Measurements from ENCODE around the gene SCAPER.

The SCAPER gene

DNA sequence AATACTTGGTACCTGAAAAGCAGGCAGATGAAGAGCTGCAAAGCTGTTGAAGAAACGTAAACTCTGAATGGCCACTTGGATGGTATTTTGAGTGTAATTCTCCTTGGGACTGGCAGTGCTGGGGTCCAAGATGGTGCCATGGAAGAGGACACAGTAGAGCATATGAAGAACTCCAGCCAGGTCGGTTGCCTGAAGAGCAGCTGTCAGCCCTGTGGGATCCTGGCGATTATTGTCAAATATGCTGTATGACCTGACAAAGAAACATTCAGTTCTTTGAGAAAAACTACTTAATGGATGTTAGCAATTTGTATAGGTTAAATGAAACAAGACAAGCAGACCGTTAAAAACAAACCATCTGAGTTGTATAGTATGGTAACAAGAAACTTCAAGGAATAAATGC is 523.8 kb downstream of the SCAPER start:
- no peak for DNase-seq (ENCODE audit: extremely low read depth in 1 of 2, low read depth in 1 of 2)

DNA sequence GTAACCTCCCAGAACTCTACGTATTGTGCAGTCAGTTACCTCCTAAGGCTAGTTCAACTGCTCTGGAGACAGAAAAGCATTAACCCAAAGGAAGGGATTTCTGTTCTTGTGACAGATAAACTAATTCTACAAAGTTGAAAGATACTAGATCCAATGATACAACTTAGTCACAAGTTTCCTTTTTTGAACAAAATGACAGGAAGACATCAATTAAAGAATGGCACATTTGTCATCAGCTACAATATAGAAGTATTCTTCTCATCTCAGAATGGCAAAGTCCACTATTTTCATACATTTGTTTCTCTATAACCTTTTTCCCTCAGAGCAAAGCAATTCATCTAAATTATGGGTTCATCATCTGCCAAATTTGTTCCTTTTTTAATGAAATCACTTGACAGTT is 524.9 kb downstream of the SCAPER start:
- no peak for DNase-seq (ENCODE audit: extremely low read depth in 1 of 2, low read depth in 1 of 2)

DNA sequence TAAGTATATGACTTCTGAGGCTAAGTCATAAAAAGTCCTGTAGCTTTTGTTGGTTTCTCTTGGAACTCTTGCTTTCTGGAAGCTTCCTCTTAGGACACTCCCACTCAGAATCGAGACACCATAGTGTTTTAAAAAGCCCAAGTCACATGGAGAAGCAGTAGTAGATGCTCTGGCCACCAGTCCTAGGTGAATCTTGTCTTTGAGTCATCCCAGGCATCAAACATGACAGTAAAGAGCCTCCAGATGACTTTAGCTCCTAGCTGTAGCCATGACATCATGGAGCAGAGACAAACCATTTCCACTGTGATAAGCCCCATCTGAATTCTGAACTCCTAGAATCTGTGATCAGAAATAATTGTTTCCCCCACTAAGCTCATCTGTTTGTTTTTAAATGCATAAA is 526.4 kb downstream of the SCAPER start:
- no peak for DNase-seq (ENCODE audit: extremely low read depth in 1 of 2, low read depth in 1 of 2)

DNA sequence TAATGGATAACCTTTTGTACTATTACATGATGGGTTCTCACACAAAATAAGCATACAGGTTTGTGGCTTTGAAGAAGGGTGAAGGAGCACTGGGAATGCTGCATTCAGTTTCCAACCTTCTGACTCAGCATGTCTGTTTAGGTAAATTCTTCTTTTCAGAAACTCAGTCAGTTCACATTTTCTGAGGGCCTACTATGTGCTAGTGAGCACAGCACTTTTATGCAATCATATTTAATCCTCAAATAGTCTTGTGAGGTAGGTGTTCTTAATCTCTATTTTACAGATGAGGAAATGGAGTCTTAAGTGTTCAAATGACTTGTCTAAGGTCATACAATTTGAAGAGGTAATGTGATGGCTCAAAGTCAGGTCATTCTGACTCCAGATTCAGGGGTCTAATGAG is 527.4 kb downstream of the SCAPER start:
- no peak for DNase-seq (ENCODE audit: extremely low read depth in 1 of 2, low read depth in 1 of 2)

DNA sequence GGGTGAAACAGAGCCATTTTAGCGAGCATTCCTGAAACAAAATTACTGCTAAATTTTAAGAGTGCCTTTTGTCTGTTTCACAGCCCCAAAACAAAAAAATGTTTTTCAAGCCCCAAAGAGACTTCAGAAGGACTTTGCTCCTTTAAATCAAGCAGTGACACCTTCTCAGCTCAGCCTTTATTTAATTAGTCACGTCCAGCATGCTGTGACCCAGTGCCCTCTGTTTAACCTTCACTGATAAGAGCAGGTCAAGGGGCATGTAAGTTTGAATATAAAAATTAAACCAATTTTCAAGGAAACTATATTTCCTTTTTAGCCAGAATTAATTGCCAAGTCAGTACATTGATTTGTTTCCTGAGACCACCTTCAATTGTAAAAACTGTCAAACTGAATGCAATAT is 527.9 kb downstream of the SCAPER start:
- no peak for DNase-seq (ENCODE audit: extremely low read depth in 1 of 2, low read depth in 1 of 2)

DNA sequence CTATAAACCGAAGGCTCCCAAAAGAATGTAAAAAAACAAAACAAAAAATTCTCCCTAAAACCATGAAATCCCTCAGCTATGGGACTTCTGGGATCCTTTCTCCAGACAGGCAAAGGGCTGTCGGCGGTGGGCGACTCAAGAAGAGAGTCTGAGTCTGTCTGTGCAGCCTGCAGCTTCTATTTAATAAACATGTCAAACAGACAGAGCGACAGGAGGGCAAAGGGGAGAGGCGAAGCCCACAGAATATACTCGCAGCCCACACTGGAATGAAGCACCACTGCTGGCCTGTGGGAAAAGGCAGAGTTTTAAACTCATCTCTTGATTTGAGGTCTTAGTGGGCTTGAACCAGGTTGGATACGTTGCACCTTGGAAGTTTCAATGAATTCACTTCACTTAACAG is 528.3 kb downstream of the SCAPER start:
- DNase-seq (ENCODE audit: extremely low read depth in 1 of 2, low read depth in 1 of 2): no peak

DNA sequence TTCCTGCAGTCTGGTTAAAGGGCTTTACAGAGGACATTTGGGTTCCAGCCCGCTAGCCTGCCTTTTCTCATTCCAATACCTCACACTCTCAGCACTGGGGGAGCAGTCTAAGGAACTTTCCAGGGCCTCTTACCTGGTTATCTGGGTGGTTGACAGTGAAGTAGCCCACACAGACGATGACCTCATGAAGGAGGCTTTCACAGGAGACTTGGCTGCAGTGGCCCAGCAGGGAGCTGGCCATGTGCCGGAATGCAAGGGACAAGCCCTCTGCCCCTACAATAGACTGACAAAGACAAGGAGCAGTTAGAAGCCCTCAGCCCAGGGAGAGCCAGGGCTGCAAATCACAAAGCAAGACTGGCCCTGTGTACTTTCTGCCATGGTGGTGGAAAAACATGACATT is 529.1 kb downstream of the SCAPER start:
- no peak for DNase-seq (ENCODE audit: extremely low read depth in 1 of 2, low read depth in 1 of 2)

DNA sequence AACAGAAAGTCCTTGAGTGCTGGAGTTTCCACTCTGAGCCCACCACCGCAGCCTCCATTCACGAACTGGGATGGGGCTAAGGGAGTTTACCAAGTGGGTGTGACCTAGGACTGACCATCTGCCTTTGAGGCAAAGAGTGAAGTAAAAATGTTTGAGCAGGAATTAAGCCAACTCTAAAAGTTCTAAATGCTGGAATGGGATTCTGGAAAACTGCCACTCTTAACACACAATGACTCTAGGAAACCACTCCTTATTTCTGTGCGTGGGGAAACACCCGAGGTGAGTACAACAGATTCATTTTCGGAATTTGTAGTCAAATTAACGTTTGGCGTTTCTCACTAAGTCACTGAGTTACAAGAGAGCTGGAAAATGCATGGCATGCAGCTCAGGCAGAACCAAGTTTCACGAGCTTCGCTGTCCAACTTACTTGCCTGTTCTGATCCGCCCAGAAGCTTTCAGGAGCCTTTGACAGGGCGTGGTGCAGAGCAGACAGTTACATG is 537.0 kb downstream of the SCAPER start:
- no peak for DNase-seq (ENCODE audit: extremely low read depth in 1 of 2, low read depth in 1 of 2)

DNA sequence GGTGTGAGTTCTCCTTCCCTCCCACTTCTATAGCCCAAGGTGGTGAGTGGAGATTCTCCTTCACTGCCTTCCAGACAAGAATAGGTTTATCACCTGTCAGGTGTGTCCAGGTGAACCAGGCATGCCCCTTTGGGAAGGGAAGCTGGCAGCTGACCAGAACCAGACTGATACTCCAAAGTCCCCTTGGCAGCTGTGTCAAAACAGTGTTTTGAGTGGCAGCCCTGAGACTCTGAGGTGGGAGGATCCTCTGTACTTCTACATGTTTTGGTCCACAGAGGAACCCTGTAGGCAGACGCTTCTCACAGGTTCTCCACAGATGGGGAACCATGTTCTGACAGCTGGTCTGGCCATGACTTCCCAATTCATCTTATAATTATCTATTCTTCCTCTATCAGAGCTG is 538.4 kb downstream of the SCAPER start:
- no peak for DNase-seq (ENCODE audit: extremely low read depth in 1 of 2, low read depth in 1 of 2)

DNA sequence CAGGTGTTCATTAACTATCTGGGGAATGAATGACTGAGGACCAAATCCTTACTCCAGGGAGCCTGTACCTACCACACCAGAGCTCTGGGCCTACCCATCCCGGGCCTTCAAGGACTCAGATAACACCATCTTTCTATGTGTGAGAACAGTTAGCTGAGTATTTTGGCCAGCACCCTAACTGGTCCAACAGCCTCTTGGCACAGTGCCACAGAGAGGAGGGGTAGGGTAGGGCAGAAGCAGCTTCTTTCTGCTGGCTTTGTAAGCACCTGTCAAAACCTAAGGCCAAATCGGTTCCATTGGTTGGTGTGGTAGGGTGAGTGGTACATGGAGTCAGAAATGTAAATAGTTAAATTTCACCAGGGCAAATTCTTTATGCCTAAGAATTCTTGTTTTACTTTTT is 541.9 kb downstream of the SCAPER start:
- no peak for DNase-seq (ENCODE audit: extremely low read depth in 1 of 2, low read depth in 1 of 2)

DNA sequence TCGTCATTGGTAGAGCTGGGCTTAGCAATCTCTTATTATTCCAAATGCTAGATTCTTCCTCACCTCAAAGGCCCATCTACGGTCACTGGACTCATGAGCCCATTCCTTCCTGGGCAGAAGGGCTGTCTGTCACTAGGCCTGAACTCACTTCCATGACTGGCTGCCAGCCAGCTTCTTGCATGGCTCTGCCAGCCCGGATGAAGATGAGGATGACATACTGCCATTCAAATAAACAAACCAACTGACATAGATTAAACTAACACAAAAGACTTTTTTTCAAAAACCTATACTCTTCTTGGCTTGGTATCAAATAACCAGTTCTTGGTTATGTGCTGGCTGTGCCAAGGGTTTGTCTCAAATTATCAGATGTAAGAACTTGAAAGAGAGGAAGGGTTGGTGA is 544.7 kb downstream of the SCAPER start:
- DNase-seq (ENCODE audit: extremely low read depth in 1 of 2, low read depth in 1 of 2): no peak

DNA sequence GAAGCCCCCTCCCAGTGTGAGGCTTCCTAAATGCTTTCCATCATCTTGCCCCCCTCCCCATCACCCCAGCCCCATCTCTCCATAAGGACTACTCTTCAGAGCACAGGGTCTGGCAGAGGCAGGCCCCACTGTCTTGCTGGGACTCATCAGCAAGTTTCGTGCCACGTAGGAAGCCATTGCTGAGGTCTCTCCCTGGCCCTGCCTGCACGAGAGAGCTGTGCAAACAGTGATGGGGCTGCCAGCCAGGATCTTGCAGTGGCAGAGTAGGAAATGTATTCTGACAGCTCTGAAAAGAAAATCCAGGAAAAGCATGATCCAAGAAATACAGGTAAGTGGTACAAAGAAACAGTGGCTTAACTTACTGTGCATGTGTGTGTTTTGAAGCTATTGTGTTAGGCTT is 546.0 kb downstream of the SCAPER start:
- DNase-seq (ENCODE audit: extremely low read depth in 1 of 2, low read depth in 1 of 2): no peak

DNA sequence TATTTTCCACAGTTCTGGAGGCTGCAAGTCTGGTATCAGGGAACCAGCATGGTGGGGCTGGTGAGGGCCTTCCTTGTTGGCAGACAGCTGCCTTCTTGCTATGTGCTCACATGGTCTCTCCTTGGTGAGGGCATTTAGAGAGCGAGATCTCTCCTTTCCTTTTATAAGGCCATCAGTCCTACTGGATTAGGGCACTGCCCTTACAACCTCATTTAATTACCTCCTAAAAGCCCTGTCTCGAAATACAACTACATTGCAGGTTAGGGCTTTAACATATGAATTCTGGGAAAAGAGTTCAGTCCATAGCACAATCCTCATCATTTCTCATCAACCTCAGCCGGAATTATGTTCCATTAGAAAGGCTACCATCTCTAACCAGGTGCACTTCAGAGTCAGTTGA is 546.7 kb downstream of the SCAPER start:
- no peak for DNase-seq (ENCODE audit: extremely low read depth in 1 of 2, low read depth in 1 of 2)

DNA sequence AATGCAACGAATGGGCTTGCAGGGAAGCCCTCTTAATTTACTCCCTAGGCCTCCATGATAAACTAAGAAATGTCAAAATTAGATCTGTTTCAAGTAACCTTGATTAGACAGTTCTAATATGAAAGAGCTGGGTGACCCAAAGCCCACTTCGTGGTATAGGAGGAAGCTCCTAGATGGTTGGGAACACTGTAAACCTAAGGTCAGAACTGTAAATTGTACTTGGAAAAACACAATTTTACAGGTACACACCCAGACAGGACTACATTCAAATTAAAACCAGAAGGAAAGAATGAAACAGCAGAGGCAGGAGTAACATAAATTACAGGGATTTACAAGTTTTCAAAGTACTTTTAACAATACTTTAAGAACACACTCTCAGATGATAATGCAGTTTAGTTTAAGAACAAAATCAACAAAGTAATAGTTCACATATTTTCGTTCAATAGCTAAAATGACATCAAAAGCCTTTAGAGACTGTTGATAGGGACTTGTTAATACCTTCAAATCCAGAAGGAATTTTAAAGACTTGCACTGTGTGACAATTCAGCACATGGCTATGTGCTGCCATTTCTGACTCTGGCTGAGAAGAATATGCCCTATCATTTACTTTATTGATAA is 550.2 kb downstream of the SCAPER start:
- no peak for DNase-seq (ENCODE audit: extremely low read depth in 1 of 2, low read depth in 1 of 2)

DNA sequence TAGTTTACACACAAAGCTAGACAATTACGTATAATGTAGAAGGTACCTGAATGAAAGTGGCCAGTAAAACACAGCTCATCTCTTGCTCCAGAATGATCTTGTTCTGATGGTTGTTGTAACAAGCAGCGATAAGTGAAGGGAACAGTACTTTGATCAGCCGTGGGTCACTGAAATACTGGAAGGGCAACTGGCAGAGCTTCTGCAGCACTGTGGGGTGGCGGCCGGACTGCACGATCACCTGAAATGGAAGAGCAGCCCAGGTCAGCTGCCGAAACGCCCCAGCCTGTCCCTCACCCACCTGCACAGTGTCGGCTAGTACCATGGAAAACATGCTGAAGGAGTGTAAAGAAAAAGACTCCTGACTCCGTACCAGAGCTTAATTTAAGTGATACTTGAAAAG is 551.2 kb downstream of the SCAPER start:
- DNase-seq (ENCODE audit: extremely low read depth in 1 of 2, low read depth in 1 of 2): no peak

DNA sequence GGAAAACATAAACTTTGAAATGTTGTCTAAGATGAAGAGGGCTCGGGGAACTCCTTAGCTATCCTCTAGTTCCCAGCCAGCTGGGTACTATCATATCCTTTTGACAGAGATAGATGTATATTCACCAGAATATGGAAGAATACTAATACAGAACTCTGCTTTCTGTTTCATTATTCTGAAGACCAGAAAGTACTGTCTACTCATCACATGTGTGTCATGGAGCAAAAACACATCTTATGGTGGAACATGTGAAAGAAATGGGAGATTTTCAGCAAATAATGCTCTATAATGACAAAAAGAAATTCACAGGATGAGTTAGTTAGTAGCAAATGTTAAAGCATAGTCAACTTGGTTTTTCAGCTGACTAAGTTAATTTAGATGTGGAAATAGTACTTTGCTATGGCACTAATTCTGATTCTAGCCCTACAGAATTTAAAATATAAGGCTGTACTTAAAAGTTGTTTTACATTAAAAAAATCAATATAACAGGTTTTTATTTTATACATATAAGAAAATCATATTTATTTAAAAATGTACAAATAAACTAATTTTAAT is 552.0 kb downstream of the SCAPER start:
- DNase-seq (ENCODE audit: extremely low read depth in 1 of 2, low read depth in 1 of 2): no peak

DNA sequence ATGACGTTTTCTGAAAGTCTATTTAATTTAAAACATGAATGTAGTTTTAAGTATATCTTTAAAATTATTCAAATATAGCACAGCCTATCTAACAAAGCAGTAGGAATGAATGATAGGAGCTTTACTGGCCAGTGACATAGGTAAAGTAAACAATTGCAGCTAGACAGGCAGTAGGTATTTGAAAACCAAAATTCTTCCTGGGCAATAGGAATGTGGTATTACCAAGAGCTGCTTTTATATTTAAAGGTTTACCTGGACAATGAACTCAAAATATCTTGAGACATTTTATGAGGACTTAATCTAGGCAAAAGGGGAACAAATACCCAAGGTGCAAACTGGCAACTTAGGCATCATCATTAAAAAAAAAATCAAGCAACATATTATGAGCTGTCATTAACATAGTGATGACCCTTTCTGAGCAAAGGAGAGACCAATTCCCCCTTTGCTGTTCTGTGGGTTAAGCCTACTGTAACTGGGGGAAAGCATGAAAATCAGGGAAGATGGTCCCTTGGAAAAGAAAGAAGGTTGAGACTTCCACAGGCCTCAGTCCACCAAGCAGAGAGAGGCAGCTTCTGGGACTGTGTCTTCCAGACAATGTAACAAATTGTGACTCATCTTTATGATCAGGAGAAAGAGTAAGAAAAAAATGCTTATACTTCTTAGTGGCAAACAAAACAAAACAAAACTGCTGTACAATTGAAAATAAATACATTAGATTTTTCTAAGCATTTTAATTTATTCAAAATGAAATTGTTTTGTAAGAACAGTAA is 555.7 kb downstream of the SCAPER start:
- no peak for DNase-seq (ENCODE audit: extremely low read depth in 1 of 2, low read depth in 1 of 2)

DNA sequence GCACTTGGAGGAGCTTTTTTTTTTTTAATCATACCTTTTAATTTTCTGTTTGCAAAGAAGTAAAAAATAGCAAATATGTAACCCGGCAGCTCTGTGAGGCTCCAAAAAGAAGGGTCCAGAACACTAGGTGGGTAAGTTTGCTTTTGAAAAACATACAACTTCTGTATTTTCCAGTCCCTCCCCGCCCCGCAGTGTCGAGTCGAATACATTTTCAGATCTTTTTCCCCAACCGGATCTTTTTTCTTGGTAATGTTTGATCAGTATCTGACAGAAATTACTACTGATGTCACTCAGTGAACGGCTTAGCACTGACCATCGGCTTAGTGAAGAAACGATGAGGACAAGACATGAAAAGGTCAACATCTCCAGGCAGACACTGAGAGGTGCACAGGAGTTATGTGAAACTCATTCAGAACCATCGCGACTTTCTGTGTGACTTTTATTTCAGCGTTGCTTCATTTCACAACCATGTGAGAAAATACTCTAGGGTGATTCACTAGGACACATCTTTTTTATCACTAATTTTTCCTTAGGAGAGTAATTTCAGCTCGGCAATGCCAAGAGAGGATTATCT is 557.6 kb downstream of the SCAPER start:
- DNase-seq (ENCODE audit: extremely low read depth in 1 of 2, low read depth in 1 of 2): no peak

DNA sequence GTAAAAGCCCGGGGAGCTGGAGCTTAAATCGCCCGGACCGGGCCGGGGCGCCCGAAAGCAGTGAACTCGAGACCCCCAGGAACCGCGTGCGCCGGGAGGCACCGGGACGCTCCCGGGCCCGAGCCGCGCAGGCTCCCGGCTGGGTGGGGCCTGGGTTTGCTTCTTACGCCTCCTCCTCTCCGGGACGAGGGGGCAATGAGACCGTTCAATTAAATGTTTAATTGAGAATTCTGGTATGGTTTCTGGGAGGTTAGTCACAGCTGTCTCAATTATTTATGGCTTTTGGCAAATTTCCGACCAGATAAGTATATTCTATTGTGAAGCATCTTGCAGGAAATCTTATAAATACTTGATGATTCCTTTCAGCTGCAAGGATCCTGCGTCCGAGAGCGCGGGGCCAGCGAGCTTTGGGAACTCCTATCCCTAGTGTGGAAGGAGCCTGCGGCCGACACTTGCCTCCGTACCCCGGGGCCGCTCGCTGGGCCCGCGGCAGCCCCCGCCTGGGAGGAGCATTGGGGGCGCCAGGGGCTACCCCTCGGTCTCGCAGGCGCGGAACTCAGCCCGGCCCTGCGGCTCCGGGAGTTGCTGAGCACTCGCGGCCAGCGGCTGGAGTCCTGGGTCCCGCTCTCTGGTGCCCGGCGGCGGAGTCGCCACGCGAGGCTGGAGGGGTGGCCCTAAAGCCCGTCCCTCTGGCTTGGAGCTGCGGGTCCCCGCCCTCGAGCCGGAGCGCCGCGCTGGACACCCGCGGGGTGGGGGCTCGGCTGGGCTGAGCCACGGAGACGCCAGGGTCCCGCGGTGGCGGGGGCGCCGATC is 558.3 kb downstream of the SCAPER start:
- no peak for DNase-seq (ENCODE audit: extremely low read depth in 1 of 2, low read depth in 1 of 2)

DNA sequence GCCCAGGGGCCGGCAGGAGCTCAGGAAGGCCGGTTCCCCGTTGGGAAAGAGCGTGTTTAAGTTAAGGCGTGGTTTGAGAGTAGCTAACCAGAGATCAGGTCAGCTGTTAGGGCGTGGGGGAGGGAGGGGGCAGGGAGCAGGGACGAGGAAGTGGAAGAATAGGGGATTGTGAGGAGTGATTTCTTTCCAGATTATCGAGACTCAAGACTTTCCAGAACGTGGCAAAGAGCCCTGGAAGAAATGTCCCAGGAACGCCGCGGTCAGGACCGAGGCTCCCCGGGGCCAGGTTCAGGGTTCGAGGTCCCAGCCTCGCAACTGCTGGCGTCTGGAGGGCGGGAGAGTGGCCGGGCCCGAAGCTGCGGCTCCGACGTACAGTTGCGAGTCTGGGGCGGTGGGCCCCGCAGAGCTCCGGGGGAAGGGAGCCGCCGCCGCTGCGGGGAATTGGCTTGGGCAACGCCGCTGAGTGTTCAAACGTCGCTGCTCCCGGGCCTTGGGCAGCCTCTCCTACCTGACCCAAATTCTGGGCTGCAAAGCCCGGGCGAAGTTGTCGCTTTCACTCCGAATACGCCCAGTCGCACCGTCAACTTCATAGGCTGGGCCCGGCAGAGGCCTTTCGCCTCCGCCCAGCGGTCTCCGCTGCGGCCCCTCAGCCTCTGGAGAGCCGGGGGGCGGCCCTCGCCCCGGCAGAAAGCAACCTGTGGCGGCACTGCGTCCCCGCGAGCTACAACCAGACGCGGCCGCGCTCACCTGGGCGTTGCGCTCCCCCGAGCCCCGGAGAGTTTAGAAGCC is 559.1 kb downstream of the SCAPER start:
- no peak for DNase-seq (ENCODE audit: extremely low read depth in 1 of 2, low read depth in 1 of 2)

DNA sequence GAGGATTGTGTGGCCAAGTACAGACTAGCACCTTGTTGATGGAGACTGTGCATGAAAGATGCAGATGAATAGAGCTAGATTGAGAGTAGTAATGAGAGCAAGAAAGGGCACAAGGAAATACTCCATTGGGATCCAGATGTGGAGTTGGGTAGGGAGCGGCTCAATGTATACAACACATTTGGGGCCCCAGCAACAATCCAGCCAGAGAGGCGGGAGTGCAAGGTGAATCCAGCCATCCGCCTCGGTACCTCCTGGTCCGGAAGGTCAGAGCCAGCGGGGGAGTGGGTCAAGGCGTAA is 559.6 kb downstream of the SCAPER start:
- no peak for DNase-seq (ENCODE audit: extremely low read depth in 1 of 2, low read depth in 1 of 2)

Data from activated CD8-positive, alpha-beta memory T cell treated with anti-CD3 and anti-CD28 coated beads for 1 hour (primary cell).